AG04449 (cell line): Measurements from ENCODE around the gene DSTN.
A peak's percentile ranks its signal among the peaks of the same experiment; 100 is the strongest.

Experiments
- CTCF ChIA-PET: fragments of 350-600 bp; formaldehyde crosslinking; extraction: SDS; loops from one replicate; lab custom pipeline; 2021; ENCODE audit warnings: antibody characterized with exemption; lab: Yijun Ruan, JAX
- POLR2A ChIA-PET: fragments of 400-600, 350-600 bp; formaldehyde crosslinking; extraction: SDS; loops from one replicate; lab custom pipeline; 2020; ENCODE audit warnings: antibody characterized with exemption, inconsistent platforms; lab: Yijun Ruan, JAX
- DNase-seq: peaks from one replicate; pipeline ENCODE4 v3.0.0-alpha.2; 2010; ENCODE audit warnings: low read depth, low spot score
- H3K4me3 ChIP-seq: 2 replicates; pipeline ENCODE4 v1.5.1; 2011; ENCODE audit warnings: low read depth, mild to moderate bottlenecking, control low read depth, low read length
- CTCF ChIP-seq: IDR thresholded peaks from one replicate; pipeline ENCODE4 v1.5.1; 2011; ENCODE audit warnings: mild to moderate bottlenecking, moderate library complexity, low read length, control low read depth, inconsistent platforms; ENCODE audit not compliant: insufficient read depth; ENCODE audit errors: missing control alignments

DSTN gene

DNA sequence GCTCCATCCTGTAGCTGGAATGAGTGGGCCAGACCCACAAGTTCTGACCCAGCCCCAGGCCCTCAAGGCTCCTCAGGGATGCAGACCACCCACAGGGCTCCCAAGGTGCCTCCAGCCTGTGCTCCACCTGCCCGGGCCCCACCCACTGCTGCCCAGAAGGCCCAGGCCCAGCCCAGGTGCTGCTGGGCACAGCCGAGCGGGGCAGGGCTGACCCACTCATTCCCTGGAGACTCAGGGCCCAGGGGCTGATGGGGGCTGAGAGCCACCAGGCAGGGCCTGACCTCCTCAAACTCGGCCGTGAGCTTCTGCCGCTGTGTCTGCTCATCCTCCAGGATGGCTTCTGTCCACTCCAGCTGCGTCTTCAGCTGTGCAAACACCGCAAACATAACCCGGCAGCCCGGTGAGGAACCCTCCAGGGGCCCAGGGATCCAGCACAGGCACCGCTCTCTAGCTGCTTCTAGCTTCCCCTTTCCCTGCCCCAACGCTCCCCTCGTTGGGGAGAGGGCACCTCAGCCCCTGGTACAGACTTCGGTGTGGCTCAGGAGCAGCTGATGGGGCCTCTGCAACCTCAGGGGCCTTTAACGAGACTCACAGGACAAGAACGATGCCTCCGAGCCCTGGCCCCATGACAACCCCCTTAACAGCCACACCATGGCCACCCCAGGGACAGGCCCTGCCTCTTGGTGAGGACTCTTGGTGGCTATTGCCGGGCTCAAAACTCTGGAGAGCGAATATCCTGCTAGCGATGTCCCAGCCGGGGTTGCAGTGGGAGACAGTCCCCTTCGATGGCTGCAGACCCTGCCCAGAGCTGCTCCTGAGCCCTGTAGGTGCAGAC is 46.0 kb downstream of the DSTN start:
- CTCF ChIA-PET = interaction anchor here (0.8 to 6.6 kb wide), 8 partner anchors 7 to 283 kb away, joined by 3 to 48 read pairs (median 12); partner anchors contain the start of gene BFSP1
- H3K4me3 ChIP-seq = no peak overlapping the region
- DNase-seq = no peak
- TF ChIP-seq CTCF = no peak
- POLR2A ChIA-PET = no interaction called here

GRCh38 chr20:17616480-17617211 is 46.8 kb downstream of the DSTN start:
- no peak for TF ChIP-seq CTCF
- no peak for DNase-seq
- ChIA-PET POLR2A (no interaction called here), CTCF (interaction anchor here (0.6 to 6.6 kb wide), 9 partner anchors 8 to 111 kb away, joined by 3 to 48 read pairs (median 11); no protein-coding TSS in a partner anchor)
- H3K4me3 ChIP-seq = no peak overlapping the region

- no peak for DNase-seq
- ChIA-PET CTCF (interaction anchor here (0.6 to 6.6 kb wide), 13 partner anchors 9 to 379 kb away, joined by 3 to 48 read pairs (median 5); no protein-coding TSS in a partner anchor), POLR2A (no interaction called here)
- no peak overlapping the region for H3K4me3 ChIP-seq
- peak; percentile 66 for TF ChIP-seq CTCF
These were observed 47.5 kb downstream of the DSTN start for GRCh38 chr20:17617212-17617867.

- no peak overlapping the region for H3K4me3 ChIP-seq
- TF ChIP-seq CTCF = no peak
- DNase-seq = no peak
- ChIA-PET POLR2A (no interaction called here), CTCF (interaction anchor here (0.6 to 6.6 kb wide), 16 partner anchors 9 to 378 kb away, joined by 3 to 48 read pairs (median 4); no protein-coding TSS in a partner anchor)
These were observed 48.2 kb downstream of the DSTN start for GRCh38 chr20:17617868-17618672.

DNA sequence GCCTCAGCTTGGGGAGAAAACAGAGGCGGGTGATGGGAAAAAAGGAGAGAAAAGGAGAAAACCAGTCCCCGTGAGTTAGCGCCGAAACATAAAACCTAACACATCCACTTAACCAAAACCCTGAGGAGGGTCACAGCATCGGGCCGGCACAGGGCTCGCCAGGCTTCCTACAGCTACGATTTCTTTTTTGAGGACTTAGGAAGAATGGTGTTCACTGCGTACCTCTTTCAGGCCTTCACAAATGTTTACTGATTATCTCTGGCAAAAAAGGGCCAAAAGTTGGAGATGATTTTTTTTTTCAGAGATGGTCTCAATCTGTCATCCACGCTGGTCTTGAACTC is 48.8 kb downstream of the DSTN start:
- POLR2A ChIA-PET = no interaction called here
- CTCF ChIA-PET = interaction anchor here (0.7 to 6.6 kb wide), 10 partner anchors 10 to 377 kb away, joined by 3 to 48 read pairs (median 5); no protein-coding TSS in a partner anchor
- TF ChIP-seq CTCF = no peak
- no peak overlapping the region for H3K4me3 ChIP-seq
- no peak for DNase-seq
